ENCODE measurements around the gene PDE4A. TPM values are rescaled to one million over a fixed set of nuclear protein-coding genes. Genes with fewer than 3 reads are reported as not detected.
"Not testable (repeated sequence)": the region's sequence is repeated elsewhere in the genome, so short reads cannot be mapped to it uniquely, and the experiment has no call there.

PDE4A gene
- polyA plus RNA-seq, 12 donors = 2.4 to 5.2 (median 3.2) TPM; not detected in 1

DNA sequence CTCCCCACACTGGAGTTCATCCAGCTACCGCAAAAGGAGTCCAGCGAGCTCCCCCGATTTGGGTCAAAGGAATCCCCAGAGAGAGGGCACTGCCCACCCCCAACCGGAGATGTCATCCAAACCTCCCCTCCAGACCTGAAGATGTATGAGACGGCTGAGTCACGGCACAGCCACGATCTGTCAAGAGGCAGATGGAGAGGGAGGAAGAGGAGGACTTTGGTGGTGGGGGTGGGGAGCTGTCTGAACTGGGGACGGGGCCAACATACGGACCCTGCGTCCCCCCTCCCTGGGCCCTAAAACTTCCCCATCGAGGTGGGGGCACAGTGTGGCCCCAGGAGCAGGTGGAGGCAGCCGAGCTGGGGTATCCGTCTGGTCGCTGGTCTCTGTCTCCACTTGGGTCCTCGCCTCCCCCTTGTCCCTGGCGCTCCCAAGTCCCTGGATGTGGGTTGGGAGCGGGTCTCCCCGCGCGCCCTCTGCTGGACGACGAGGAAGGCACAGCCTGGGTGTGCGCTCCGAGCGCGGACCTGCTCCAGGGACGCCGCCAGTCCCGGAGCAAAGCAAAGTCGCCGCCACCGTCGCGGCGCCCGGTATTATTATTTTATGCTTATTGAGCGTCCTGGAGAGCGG lies 3.8 kb downstream of the PDE4A start:
- DNase-seq = peak; percentile 74

DNA sequence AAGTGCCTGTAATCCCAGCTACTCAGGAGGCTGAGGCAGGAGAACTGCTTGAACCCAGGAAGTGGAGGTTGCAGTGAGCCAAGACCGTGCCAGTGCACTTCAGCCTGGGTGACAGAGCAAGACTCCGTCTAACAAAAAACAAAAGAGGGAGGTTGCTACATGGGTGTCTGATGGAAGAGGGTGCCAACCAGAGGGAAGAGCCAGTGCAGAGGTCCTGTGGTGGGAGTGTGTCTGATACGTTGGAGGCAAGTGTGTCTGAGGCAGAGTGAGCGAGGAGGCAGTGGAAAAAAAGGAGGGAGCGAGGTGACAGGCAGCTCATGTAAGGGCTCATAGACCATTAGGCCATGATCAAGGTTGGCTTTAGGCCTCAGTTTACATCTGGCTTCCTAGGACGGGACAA lies 6.8 kb downstream of the PDE4A start:
- DNase-seq = no peak

DNA sequence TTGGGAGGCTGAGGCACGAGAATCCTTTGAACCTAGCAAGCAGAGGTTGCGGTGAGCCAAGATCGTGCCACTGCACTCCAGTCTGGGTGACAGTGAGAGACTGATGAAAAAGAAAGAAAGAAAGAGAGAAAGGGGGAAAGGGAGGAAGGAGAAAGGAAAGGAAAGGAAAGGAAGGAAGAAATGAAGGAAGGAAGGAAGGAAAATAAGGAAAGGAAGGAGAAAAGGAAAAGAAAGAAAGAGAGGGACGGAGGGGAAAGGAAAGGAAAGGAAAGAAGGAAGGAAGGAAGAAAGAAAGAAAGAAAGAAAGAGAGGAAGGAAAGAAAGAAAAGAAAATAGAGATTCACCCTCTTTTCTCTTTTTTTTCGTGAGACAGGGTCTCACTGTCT lies 8.7 kb downstream of the PDE4A start:
- DNase-seq = no peak

DNA sequence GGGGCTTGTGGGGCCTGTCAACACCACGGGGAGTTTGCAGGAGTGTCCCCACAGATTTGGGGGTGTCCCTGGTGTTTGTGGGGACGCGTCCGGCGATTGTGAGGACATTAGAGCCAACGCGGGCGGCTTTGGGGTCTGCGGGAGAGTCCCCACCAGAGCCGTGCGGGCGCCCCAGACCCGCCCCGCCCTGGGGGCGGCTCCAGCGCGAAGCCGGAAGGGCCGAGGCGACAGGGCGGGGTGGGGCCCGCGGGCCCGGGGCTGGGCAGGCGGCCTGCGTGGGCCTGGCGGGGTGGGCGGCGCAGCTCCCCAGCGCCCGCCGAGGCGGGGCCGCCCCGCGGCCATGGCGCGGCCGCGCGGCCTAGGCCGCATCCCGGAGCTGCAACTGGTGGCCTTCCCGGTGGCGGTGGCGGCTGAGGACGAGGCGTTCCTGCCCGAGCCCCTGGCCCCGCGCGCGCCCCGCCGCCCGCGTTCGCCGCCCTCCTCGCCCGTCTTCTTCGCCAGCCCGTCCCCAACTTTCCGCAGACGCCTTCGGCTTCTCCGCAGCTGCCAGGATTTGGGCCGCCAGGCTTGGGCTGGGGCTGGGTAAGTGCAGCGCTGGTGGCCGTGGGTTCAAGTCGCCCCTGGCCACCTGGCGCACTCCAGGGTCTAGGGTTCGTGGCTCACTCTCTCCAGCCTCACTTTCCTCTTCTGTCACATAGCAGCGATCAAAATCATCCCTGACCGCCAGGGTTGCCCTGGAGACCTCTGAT lies 10.3 kb downstream of the PDE4A start:
- no peak for DNase-seq

DNA sequence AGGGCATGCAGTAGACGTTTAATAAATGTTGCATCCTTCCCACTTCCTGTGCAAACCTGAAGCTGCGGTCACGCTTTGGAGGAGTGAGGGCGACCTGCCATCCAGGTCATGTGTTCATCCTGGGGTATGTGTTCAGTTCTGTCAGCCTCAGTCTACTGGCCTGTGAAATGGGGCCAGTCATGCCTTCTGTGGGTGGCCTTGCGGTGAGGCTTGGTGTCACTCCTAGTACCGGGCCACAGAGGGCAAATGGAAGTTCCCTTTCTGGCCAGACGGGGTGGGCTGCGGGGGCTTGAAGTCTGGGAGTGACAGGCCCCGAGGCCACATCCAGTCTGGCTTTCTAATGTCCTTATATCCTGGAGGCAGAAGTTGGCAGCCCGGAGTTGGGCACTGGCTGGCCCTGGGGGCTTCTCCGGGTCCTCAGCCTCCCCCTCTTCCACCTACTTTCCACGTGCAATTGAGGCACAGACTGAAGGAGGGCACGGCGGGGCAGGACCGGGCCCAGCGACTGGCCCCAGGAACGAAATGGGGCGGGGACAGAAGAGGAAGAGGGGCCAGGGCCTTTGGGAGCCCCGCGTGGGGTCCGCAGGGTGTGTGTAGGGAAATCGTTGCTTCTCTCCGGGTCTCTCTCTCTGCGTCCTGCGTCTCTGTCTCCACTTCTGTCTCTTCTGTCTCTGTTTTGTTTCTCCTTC lies 11.1 kb downstream of the PDE4A start:
- DNase-seq = no peak

GRCh38 chr19:10431943-10432735 lies 11.8 kb downstream of the PDE4A start:
- no peak for DNase-seq

DNA sequence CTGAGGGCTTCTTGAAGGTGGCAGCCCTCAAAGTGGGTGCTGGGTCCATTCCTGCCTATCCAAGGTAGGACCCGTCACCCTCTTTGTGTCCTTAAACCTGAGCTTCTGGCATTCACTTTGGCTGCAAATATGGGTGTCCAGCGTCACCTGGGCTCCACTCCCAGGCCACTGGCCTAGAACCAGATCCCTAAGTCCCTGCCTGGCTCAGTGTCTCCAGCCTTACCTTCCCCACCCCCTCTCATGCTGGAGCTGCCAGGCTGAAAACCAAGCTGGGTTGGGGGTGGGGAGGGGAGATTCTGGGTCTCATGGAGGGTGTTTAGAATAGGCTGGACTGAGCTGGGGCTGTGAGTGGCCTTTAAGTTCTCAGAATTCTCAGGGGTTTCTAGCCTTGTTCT lies 12.4 kb downstream of the PDE4A start:
- DNase-seq = no peak

GRCh38 chr19:10433131-10433536 lies 12.8 kb downstream of the PDE4A start:
- DNase-seq = no peak

- DNase-seq = no peak
These were observed 19.2 kb downstream of the PDE4A start for GRCh38 chr19:10439588-10439987.

DNA sequence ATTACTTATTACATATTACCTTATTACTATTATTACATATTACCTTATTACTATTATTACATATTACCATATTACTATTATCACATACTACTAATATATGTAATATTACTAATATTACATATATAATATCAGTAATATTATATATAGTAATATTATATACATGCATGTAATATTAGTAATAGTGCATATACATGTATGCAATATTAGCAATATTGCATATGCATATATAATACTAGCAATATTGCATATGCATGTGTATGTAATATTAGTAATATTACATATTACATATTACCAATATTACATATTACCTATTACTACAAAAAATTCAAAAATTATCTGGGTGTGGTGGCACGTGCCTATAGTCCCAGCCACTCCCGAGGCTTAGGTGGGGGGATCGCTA lies 22.4 kb downstream of the PDE4A start:
- no peak for DNase-seq

DNA sequence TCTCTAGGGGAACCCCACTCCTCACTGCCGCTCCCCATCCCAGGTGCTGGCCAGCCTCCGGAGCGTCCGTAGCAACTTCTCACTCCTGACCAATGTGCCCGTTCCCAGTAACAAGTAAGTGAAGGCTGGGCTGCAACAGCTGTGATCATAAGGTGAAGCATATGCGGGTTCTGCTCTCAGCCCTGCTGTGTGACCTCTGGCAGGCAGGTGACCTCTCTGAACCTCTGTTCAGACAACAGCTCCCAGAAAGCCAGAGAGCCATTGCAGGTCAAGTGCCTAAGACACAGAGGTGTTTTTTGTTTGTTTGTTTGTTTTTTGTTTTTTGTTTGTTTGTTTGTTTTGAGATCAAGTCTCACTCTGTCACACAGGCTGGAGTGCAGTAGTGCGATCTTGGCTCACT lies 28.7 kb downstream of the PDE4A start:
- DNase-seq = no peak

GRCh38 chr19:10450191-10450852 lies 30.0 kb downstream of the PDE4A start:
- no peak for DNase-seq

- no peak for DNase-seq
These were observed 30.7 kb downstream of the PDE4A start for GRCh38 chr19:10450853-10451609.

- no peak for DNase-seq
These were observed 32.6 kb downstream of the PDE4A start for GRCh38 chr19:10452726-10453618.

DNA sequence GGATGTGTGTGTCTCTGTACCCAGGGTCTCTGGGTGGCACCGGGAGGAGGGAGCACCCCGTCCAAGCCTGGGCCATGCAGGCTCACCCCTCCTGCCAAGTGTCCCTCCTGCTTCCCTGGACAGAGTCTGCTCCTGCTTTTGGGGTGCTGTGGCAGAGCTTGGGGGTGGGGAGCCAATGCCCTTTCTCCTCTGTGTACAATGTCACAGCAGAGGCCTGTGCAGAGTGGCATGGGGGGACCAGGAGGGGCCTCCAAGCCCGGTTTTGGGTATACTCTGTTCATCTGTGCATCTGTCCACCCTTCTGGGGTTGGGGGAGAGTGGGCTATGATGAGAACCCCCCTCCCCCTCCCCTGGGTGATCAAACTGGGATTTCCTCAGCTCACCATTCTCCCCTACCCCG lies 33.5 kb downstream of the PDE4A start:
- DNase-seq = no peak

DNA sequence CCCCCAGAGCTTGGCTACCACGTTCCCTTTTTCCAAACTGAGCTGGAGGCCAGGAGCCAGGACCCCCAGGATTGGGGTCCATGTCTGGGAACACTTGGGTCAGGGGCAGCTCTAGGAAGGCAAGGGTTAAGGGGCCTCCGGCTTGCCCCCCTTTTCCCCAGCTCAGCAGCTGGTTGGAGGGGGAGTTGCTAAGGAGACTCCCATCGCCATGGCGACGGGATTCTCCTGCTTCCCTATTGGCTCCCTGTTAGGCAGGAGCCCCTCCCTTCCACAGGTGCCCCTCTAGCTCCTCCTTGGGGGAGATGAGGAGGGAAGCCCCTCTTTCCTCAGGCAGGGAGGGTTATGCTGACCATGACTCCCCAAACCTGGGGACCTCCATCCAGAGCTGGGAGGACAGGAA lies 33.9 kb downstream of the PDE4A start:
- DNase-seq = no peak

DNA sequence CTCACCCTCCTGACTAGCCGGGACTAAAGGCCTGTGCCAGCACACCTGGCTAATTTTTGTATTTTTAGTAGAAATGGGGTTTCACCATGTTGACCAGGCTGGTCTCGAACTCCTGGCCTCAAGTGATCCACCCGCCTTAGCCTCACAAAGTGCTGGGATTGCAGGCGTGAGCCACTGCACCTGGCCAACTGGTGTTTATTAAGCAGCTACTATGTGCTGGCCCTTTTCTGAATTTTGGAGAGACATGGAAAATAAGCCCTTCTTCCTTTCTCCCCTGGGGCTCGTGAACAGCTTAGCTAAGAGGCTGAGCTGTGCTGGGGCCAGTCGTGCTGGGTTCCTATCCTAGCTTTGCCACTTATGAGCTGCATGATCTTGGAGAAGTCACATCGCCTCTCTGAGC lies 38.4 kb downstream of the PDE4A start:
- not testable (repeated sequence) for DNase-seq

DNA sequence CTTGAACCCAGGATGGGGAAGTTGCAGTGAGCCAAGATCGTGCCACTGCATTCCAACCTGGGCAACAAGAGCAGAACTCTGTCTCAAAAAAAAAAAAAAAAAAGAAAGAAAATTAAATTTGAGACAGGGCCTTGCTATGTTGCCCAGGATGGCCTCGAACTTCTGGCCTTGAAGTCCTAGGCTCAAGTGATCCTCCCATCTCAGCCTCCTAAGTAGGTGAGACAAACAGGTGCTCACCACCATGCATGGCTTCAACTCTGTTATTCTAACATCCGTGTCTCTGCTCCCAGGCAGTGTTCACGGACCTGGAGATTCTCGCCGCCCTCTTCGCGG lies 40.3 kb downstream of the PDE4A start:
- no peak for DNase-seq

- DNase-seq = peak; percentile 85
These were observed 41.0 kb downstream of the PDE4A start for GRCh38 chr19:10461047-10461949.

Data from muscle of arm (tissue), 12 donors.